Heart left ventricle (tissue), 16 donors: Measurements from ENCODE around the gene TTYH3. TPM values are rescaled to one million over a fixed set of nuclear protein-coding genes. Genes with fewer than 3 reads are reported as not detected.

Experiments
- ATAC-seq, 4 donors: fragments of 200-7000 bp; cut with Tn5 transposase; one replicate each; pipeline ENCODE4 v1.9.1; 2020 to 2022; ENCODE audit warnings: moderate library complexity in 4 of 4, mild to moderate bottlenecking in 3 of 4, moderate number of reproducible peaks in 1 of 4
- DNase-seq, 5 donors: peaks; one replicate each; pipeline ENCODE4 v3.0.0-alpha.2; 2020
- H3K27ac ChIP-seq, 12 donors: fragments of 200-600 bp; sonication (generic) in 4 of 12; one replicate each; pipeline versions ENCODE4 v1.5.0 to v1.8.0; 2016 to 2022; ENCODE audit warnings: mild to moderate bottlenecking in 2 of 12
- H3K27me3 ChIP-seq, 9 donors: fragments of 200-600 bp; sonication (generic) in 2 of 9; one replicate each; pipeline versions ENCODE4 v1.5.1 to v1.8.0; 2016 to 2022; ENCODE audit warnings: mild to moderate bottlenecking in 3 of 9
- H3K36me3 ChIP-seq, 9 donors: fragments of 200-600 bp; sonication (generic) in 2 of 9; one replicate each; pipeline versions ENCODE4 v1.5.0 to v1.8.0; 2018 to 2022; ENCODE audit warnings: mild to moderate bottlenecking in 2 of 9
- H3K4me1 ChIP-seq, 12 donors: fragments of 200-600 bp; sonication (generic) in 4 of 12; one replicate each; pipeline versions ENCODE4 v1.5.0 to v1.8.0; 2016 to 2022; ENCODE audit warnings: mild to moderate bottlenecking in 3 of 12
- H3K4me3 ChIP-seq, 12 donors: fragments of 200-600 bp; sonication (generic) in 4 of 12; one replicate each; pipeline versions ENCODE4 v1.5.0 to v1.8.0; 2017 to 2022; ENCODE audit warnings: mild to moderate bottlenecking in 9 of 12, moderate library complexity in 4 of 12
- H3K9me3 ChIP-seq, 12 donors: fragments of 200-600 bp; sonication (generic) in 4 of 12; one replicate each; pipeline versions ENCODE4 v1.5.0 to v1.8.0; 2016 to 2022; ENCODE audit warnings: mild to moderate bottlenecking in 1 of 12
- POLR2A ChIP-seq, 2 donors: fragments of 450-650 bp; IDR thresholded peaks; one replicate each; pipeline ENCODE4 v1.6.1; 2017; ENCODE audit warnings: antibody characterized with exemption in 2 of 2, mild to moderate bottlenecking in 2 of 2, moderate library complexity in 2 of 2
- WGBS, 4 donors: extraction: QIAGEN DNeasy Blood & Tissue Kit in 2 of 4; methylation state at CpG; one replicate each; pipeline versions ENCODE4 v1.1.5 to v1.1.7; 2013 to 2018; 5-methylcytosine and 5-hydroxymethylcytosine counted together
- intact Hi-C, 10 donors: fragments of 100-400 bp; cut with DNase I; formaldehyde crosslinking; loops; one replicate each; pipeline versions ENCODE4 v1.11.1 to v1.14.2; 2022
- polyA plus RNA-seq, 2 donors: library from polyadenylated mRNA; stranded (reverse); fragments of 200-250 nt; gene quantifications; one replicate each; pipeline ENCODE4 v1.2.3, GENCODE V29; 2013
- total RNA-seq, 9 donors: library from RNA; depleted of rRNA in 2 of 9; stranded (reverse); fragments of >200 nt in 2 of 9; fragmentation: NEBNext Ultra II Directional in 3 of 9; extraction: Animal tissue kit (Norgen Biotek cat#: 25700) in 3 of 9; gene quantifications; one replicate each; pipeline versions ENCODE4 v1.1.0 to v1.2.4, GENCODE V29; 2016 to 2023
- TF ChIP-seq, protein P1 (sequence below), 12 donors: fragments of 200-600 bp; sonication (generic) in 4 of 12; IDR thresholded peaks; one replicate each; pipeline versions ENCODE4 v1.5.0 to v1.8.0; 2018 to 2022; ENCODE audit warnings: antibody characterized with exemption in 12 of 12, mild to moderate bottlenecking in 5 of 12
- donor health status: ischemic (EF 13 %, LVEDD 7.1; RV severe dilation, severe dysfunction).
- donor health status: healthy with polysubstance abuse.
- donor health status: DM: no; HTN: yes; CAD: no.
- donor health status: DM: no; HTN: no; CAD: no.
- donor health status: ischemic (EF 25% LVEDD 6.9; RV normal size, moderate dysfunction).
- donor health status: ischemic (EF 25% LVEDD 5.7; RV mildly dilated, moderate dysfunction).
- donor health status: healthy.
- donor health status: DM: yes; HTN: yes; CAD: no.
- donor health status: ischemic (EF 35%, LVEDD 5.7; RV mildly dilated, moderate dysfunction).
- donor health status: nonischemic (EF 11% LVEDD 7.7; RV severe dilation, severe dysfunction).
- donor health status: DM: yes; HTN: yes; CAD: no.
- donor health status: PGD.
- donor health status: ischemic (EF 29% LVEDD 5.4; RV normal size, mild dysfunction).
- donor health status: nonischemic (EF 23%, LVEDD 6.1; RV moderate dilation, normal function).

The TTYH3 gene
- total and polyA plus RNA-seq, 11 donors: 5.7 to 104 (median 12.8) TPM

DNA sequence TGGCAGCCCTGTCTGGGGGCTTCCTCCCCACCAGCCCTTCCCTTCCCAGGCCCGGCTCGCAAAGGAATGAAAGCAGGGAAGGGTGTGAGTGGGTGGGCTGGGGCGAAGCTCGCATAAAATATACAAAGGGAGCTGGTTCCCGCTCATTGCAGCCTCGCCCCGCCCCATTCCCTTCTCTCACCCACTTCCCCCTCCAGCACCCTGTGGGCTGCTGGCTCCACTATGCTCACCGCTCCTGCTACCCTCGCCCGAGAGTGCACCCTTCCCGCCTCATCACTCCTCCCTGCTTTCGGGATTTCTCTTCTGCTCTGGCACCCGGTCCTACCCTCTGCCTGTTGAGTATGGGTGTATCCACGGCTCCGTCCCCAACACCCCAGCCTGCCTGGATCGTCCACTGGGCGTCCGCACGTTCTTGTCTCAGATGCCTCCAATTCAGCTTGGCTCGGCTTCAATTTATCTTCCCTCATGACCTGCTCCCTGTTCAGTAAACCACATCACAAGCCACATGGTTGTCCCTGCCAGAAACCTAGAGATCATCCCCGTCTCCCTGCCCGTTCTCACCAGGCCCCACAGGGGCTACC is 14.4 kb upstream of the TTYH3 start:
- DNase-seq (no peak), ATAC-seq (peak; percentile 7 to 41 (median 15))
- Histone ChIP-seq H3K9me3 (no peaks in the 10 kb centered on the region), H3K27me3 (no peaks in the 10 kb centered on the region), H3K4me3 (peak overlapping the region in 1 of 12 donors; percentile 5), H3K36me3 (no peaks in the 10 kb centered on the region), H3K27ac (peak overlapping the region in 2 of 12 donors; percentile 5 to 34), H3K4me1 (peaks cover 4 to 64% (median 45%) of the 10 kb centered on the region in 12 donors)
- WGBS, 4 donors: 46 to 52% (median 47%) methylated on average over 22 of the region's 22 CpGs
- TF ChIP-seq, protein P1, sequence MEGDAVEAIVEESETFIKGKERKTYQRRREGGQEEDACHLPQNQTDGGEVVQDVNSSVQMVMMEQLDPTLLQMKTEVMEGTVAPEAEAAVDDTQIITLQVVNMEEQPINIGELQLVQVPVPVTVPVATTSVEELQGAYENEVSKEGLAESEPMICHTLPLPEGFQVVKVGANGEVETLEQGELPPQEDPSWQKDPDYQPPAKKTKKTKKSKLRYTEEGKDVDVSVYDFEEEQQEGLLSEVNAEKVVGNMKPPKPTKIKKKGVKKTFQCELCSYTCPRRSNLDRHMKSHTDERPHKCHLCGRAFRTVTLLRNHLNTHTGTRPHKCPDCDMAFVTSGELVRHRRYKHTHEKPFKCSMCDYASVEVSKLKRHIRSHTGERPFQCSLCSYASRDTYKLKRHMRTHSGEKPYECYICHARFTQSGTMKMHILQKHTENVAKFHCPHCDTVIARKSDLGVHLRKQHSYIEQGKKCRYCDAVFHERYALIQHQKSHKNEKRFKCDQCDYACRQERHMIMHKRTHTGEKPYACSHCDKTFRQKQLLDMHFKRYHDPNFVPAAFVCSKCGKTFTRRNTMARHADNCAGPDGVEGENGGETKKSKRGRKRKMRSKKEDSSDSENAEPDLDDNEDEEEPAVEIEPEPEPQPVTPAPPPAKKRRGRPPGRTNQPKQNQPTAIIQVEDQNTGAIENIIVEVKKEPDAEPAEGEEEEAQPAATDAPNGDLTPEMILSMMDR (IDR thresholded peaks at IDR 0.05): no peak
- TF ChIP-seq POLR2A (IDR thresholded peaks at IDR 0.05): no peak
- intact Hi-C loops: no loop called here

DNA sequence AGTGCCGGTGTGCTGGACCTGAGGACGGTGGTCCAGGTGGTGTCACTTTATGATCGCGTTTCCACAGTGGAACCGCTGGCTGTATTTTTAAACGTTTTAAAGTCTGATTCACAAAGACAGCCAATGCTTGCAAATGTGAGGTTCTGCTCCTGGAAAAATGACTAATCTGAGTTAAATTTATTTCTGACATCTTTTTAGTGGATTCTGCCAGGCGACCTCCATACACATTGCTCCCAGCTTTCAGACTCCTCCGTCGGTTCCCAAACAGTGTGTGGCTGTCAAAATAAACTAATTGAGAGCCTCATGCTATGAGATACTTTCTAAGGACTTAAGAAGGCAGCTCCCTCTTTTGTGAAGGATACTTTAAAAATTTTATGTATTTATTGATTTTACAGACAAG is 12.7 kb upstream of the TTYH3 start:
- WGBS, 4 donors: 68 to 79% (median 77%) methylated on average over 9 of the region's 9 CpGs
- H3K27ac ChIP-seq: no peak overlapping the region
- no peak for DNase-seq
- intact Hi-C loops: no loop called here
- TF ChIP-seq, protein P1 (IDR thresholded peaks at IDR 0.05): no peak
- no peak for TF ChIP-seq POLR2A (IDR thresholded peaks at IDR 0.05)
- ATAC-seq: no peak
- no peaks in the 10 kb centered on the region for H3K9me3 ChIP-seq
- H3K27me3 ChIP-seq: no peaks in the 10 kb centered on the region
- no peaks in the 10 kb centered on the region for H3K36me3 ChIP-seq
- peaks cover 4 to 65% (median 42%) of the 10 kb centered on the region in 12 donors for H3K4me1 ChIP-seq
- H3K4me3 ChIP-seq: no peak overlapping the region

DNA sequence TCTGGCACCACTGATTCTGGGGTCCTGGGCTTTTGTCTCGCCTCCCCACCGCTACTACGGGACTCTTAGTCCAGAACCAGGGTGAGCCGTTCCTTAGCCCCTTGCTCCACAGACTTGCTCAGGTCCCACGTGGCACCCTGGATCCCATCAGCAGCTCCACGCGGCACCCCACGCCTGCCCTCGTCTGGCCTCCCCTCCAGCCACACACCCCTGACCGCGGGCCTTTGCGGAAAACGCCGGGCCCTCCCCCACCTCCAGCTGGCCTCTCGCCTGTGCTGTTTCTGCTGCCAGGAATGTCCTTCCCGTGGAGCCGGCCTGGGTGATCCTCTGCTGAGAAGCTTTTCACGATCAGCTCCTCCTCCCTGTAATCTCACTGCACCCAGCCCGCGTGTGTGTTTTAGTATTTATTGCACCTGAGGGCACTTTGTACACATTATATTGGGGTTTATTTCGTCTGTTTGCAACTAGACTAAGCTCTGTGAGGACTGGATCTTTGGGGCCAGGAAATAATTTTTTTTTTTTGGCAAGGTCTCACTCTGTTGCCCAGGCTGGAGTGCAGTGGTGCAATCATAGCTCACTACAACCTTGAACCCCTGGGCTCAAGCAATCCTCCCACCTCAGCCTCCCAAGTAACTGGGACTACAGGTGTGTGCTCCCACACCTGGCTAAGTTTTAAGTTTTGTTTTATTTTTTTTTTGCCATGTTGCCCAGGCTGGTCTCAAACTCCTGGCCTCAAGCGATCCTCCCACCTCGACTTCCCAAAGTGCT is 10.5 kb upstream of the TTYH3 start:
- Histone ChIP-seq H3K36me3 (no peaks in the 10 kb centered on the region), H3K27ac (peak overlapping the region in 3 of 12 donors; percentile 3 to 49 (median 39)), H3K4me3 (no peak overlapping the region), H3K27me3 (no peaks in the 10 kb centered on the region), H3K4me1 (peaks cover 4 to 56% (median 34%) of the 10 kb centered on the region in 12 donors), H3K9me3 (no peaks in the 10 kb centered on the region)
- TF ChIP-seq POLR2A (IDR thresholded peaks at IDR 0.05): no peak
- TF ChIP-seq, protein P1 (IDR thresholded peaks at IDR 0.05): no peak
- WGBS, 4 donors: 20 to 37% (median 27%) methylated on average over 20 to 23 of the region's 23 CpGs
- DNase-seq: peak in 4 of 5 donors; percentile 74 to 79 (median 75)
- intact Hi-C loops: no loop called here
- ATAC-seq: peak; percentile 49 to 70 (median 65)

DNA sequence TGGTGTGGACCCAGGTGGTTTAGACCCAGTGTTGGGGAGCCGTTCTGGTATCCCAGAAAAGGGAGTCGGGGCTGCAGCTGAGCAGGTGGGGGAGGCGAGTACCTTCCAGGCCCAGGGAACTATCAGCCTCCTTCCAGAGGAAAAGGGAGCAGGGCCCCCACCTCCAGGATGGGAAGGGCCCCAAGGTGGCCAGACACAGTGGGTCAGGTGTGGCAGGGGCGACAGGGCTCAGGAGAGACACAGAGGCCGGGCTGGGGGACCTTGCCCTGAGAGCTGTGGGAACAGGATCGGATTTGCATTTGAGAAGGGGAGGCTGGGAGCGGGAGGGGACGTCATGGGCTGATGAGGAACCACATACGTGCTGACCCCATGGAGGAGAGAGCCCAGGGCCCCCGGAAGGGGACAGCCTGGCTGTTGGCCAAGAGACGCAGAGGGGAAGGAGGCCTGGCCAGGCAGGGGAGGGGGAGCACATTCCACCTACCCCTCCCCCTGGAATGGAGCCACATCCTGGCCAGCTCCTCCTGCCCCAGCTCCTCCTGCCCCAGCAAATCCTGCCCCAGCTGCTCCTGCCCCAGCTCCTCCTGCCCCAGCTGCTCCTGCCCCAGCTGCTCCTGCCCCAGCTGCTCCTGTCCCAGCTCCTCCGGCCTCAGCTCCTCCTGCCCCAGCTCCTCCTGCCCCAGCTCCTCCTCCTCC is 9.7 kb upstream of the TTYH3 start:
- intact Hi-C loops: no loop called here
- Histone ChIP-seq H3K9me3 (no peaks in the 10 kb centered on the region), H3K27me3 (no peaks in the 10 kb centered on the region), H3K4me1 (peaks cover 4 to 50% (median 35%) of the 10 kb centered on the region in 12 donors), H3K4me3 (no peak overlapping the region), H3K36me3 (no peaks in the 10 kb centered on the region), H3K27ac (peak overlapping the region in 2 of 12 donors; percentile 17 to 39)
- TF ChIP-seq, protein P1 (IDR thresholded peaks at IDR 0.05): no peak
- TF ChIP-seq POLR2A (IDR thresholded peaks at IDR 0.05): no peak
- ATAC-seq (peak in 1 of 4 donors; percentile 23), DNase-seq (peak in 3 of 5 donors; percentile 66 to 71 (median 70))
- 39 to 51% (median 43%) methylated on average over 9 to 12 of the region's 12 CpGs for WGBS, 4 donors
